Activated CD4-positive, CD25-positive, alpha-beta regulatory T cell treated with anti-CD3 and anti-CD28 coated beads, Interleukin-2, amount 50 U/mL, for 24 hours (primary cell): ENCODE measurements around the gene DPP6.

Experiments used
- ATAC-seq, 2 donors: fragments of 150-1000 bp; cut with Tn5 transposase; one replicate each; pipeline ENCODE4 v1.10.0; 2021; ENCODE audit warnings: mild to moderate bottlenecking in 1 of 2, moderate library complexity in 1 of 2

The DPP6 gene

GRCh38 chr7:154424350-154424749 lies 372.2 kb downstream of the DPP6 start:
- ATAC-seq, result no peak

- ATAC-seq, result no peak
These were observed 373.1 kb downstream of the DPP6 start for GRCh38 chr7:154425271-154425670.

GRCh38 chr7:154426778-154427177 lies 374.6 kb downstream of the DPP6 start:
- no peak for ATAC-seq

GRCh38 chr7:154427533-154427932 lies 375.3 kb downstream of the DPP6 start:
- ATAC-seq, result no peak

GRCh38 chr7:154429666-154430404 lies 377.6 kb downstream of the DPP6 start:
- ATAC-seq, result no peak

GRCh38 chr7:154430640-154431039 lies 378.4 kb downstream of the DPP6 start:
- no peak for ATAC-seq

GRCh38 chr7:154431045-154431444 lies 378.8 kb downstream of the DPP6 start:
- ATAC-seq, result no peak

- ATAC-seq, result no peak
These were observed 381.7 kb downstream of the DPP6 start for GRCh38 chr7:154433632-154434598.

GRCh38 chr7:154436560-154436959 lies 384.4 kb downstream of the DPP6 start:
- ATAC-seq, result no peak

GRCh38 chr7:154437234-154437633 lies 385.0 kb downstream of the DPP6 start:
- ATAC-seq, result no peak

- no peak for ATAC-seq
These were observed 386.6 kb downstream of the DPP6 start for GRCh38 chr7:154438571-154439367.

- no peak for ATAC-seq
These were observed 387.9 kb downstream of the DPP6 start for GRCh38 chr7:154440058-154440457.

GRCh38 chr7:154440651-154441050 lies 388.5 kb downstream of the DPP6 start:
- no peak for ATAC-seq

GRCh38 chr7:154441811-154442210 lies 389.6 kb downstream of the DPP6 start:
- no peak for ATAC-seq

GRCh38 chr7:154442939-154443338 lies 390.7 kb downstream of the DPP6 start:
- no peak for ATAC-seq

GRCh38 chr7:154450451-154450850 lies 398.3 kb downstream of the DPP6 start:
- no peak for ATAC-seq

- ATAC-seq, result no peak
These were observed 399.6 kb downstream of the DPP6 start for GRCh38 chr7:154451480-154452457.

- no peak for ATAC-seq
These were observed 411.6 kb downstream of the DPP6 start for GRCh38 chr7:154463794-154464193.

- no peak for ATAC-seq
These were observed 417.5 kb downstream of the DPP6 start for GRCh38 chr7:154469652-154470051.

GRCh38 chr7:154472343-154472742 lies 420.1 kb downstream of the DPP6 start:
- ATAC-seq, result no peak

- no peak for ATAC-seq
These were observed 421.2 kb downstream of the DPP6 start for GRCh38 chr7:154473360-154473759.
